RCC 7860 (cell line): ENCODE results near the gene SLC39A11.

Source experiments
- DNase-seq: peaks from one replicate; pipeline ENCODE4 v3.0.0-alpha.2; 2015; ENCODE audit warnings: low spot score
- FAIRE-seq: peaks from 2 replicates; lab custom pipeline; 2012; peaks lifted over from hg19 to GRCh38; lab: Jason Lieb, UNC

SLC39A11 gene

GRCh38 chr17:72984926-72985325, 107.6 kb downstream of the SLC39A11 start:
- DNase-seq (no peak), FAIRE-seq (no peak)

- DNase-seq (peak; percentile 62), FAIRE-seq (peak; percentile 76)
Measured at GRCh38 chr17:72984145-72984925, 108.2 kb downstream of the SLC39A11 start.

- no peak for DNase-seq
- FAIRE-seq = no peak
Measured at GRCh38 chr17:72982680-72983079, 109.8 kb downstream of the SLC39A11 start.

- DNase-seq (no peak), FAIRE-seq (no peak)
Measured at GRCh38 chr17:72978593-72979218, 113.8 kb downstream of the SLC39A11 start.

GRCh38 chr17:72977771-72978417, 114.6 kb downstream of the SLC39A11 start:
- DNase-seq (peak; percentile 80), FAIRE-seq (peak; percentile 64)

GRCh38 chr17:72976971-72977770, 115.3 kb downstream of the SLC39A11 start:
- DNase-seq (peak; percentile 94), FAIRE-seq (peak; percentile 86)

- DNase-seq (no peak), FAIRE-seq (no peak)
Measured at GRCh38 chr17:72975509-72975908, 117.0 kb downstream of the SLC39A11 start.

- no peak for FAIRE-seq
- DNase-seq = no peak
Measured at GRCh38 chr17:72974605-72975232, 117.8 kb downstream of the SLC39A11 start.

GRCh38 chr17:72972263-72972951, 120.1 kb downstream of the SLC39A11 start:
- no peak for DNase-seq
- no peak for FAIRE-seq

- DNase-seq (no peak), FAIRE-seq (no peak)
Measured at GRCh38 chr17:72971226-72971880, 121.1 kb downstream of the SLC39A11 start.

- DNase-seq = no peak
- no peak for FAIRE-seq
Measured at GRCh38 chr17:72970797-72971196, 121.7 kb downstream of the SLC39A11 start.

GRCh38 chr17:72970246-72970645, 122.2 kb downstream of the SLC39A11 start:
- FAIRE-seq (no peak), DNase-seq (no peak)

GRCh38 chr17:72969293-72969906, 123.1 kb downstream of the SLC39A11 start:
- FAIRE-seq (no peak), DNase-seq (no peak)

- no peak for FAIRE-seq
- no peak for DNase-seq
Measured at GRCh38 chr17:72968798-72969197, 123.7 kb downstream of the SLC39A11 start.

- DNase-seq (no peak), FAIRE-seq (no peak)
Measured at GRCh38 chr17:72967977-72968585, 124.4 kb downstream of the SLC39A11 start.

- DNase-seq (no peak), FAIRE-seq (no peak)
Measured at GRCh38 chr17:72967277-72967970, 125.1 kb downstream of the SLC39A11 start.

GRCh38 chr17:72962106-72962505, 130.4 kb downstream of the SLC39A11 start:
- DNase-seq (no peak), FAIRE-seq (no peak)
